Smooth muscle cell (in vitro differentiated cells): ENCODE data around the gene PUSL1. TPM values are rescaled to one million over a fixed set of nuclear protein-coding genes. Genes with fewer than 3 reads are reported as not detected.

Source experiments
- DNase-seq: peaks from one replicate; lab custom pipeline; 2025; ENCODE audit not compliant: unreplicated experiment; lab: John Stamatoyannopoulos, UW
- H2AFZ ChIP-seq: fragments of 200-600 bp; sonication (generic); 2 replicates; pipeline ENCODE4 v1.6.0; 2016; ENCODE audit warnings: antibody characterized with exemption, low read depth, mild to moderate bottlenecking
- H3F3A ChIP-seq: fragments of 200-600 bp; sonication (generic); 2 replicates; pipeline ENCODE4 v1.6.0; 2017; ENCODE audit warnings: antibody characterized with exemption, low read depth
- H3K27ac ChIP-seq: fragments of 200-600 bp; sonication (generic); 2 replicates; pipeline ENCODE4 v1.5.1; 2016; ENCODE audit warnings: low read depth, mild to moderate bottlenecking
- H3K27me3 ChIP-seq: fragments of 200-600 bp; sonication (generic); 2 replicates; pipeline ENCODE4 v1.6.1; 2016; ENCODE audit warnings: low read depth, mild to moderate bottlenecking
- H3K36me3 ChIP-seq: fragments of 200-600 bp; sonication (generic); 2 replicates; pipeline ENCODE4 v1.5.1; 2016; ENCODE audit warnings: low read depth
- H3K4me1 ChIP-seq: fragments of 200-600 bp; sonication (generic); 2 replicates; pipeline ENCODE4 v1.5.1; 2016; ENCODE audit warnings: low read depth
- H3K4me2 ChIP-seq: fragments of 200-600 bp; sonication (generic); 2 replicates; pipeline ENCODE4 v1.6.0; 2016; ENCODE audit warnings: mild to moderate bottlenecking
- H3K4me3 ChIP-seq: fragments of 200-600 bp; sonication (generic); 2 replicates; pipeline ENCODE4 v1.5.1; 2016; ENCODE audit warnings: mild to moderate bottlenecking
- H3K79me2 ChIP-seq: fragments of 200-600 bp; sonication (generic); 2 replicates; pipeline ENCODE4 v1.6.0; 2016; ENCODE audit warnings: low read depth, mild to moderate bottlenecking
- H3K9ac ChIP-seq: fragments of 200-600 bp; sonication (generic); 2 replicates; pipeline ENCODE4 v1.6.0; 2016; ENCODE audit warnings: low read depth
- H3K9me3 ChIP-seq: fragments of 200-600 bp; sonication (generic); replicated peaks from 2 replicates; pipeline ENCODE4 v1.5.1; 2016; ENCODE audit warnings: low read depth
- H4K20me1 ChIP-seq: fragments of 200-600 bp; sonication (generic); 2 replicates; pipeline ENCODE4 v1.6.0; 2016; ENCODE audit warnings: low read depth
- WGBS: methylation state at CpG from one replicate; pipeline ENCODE4 v1.1.7; 2016; ENCODE audit warnings: low lambda C conversion rate; 5-methylcytosine and 5-hydroxymethylcytosine counted together
- polyA plus RNA-seq: library from polyadenylated mRNA; unstranded; fragments of >200 nt; fragmentation: Nextera tagmentation; extraction: Ambion mirVana; gene quantifications from 2 replicates; pipeline ENCODE4 v1.2.1, GENCODE V29; 2016
- total RNA-seq: library from RNA; depleted of rRNA; stranded (reverse); fragments of >200 nt; gene quantifications from 2 replicates; pipeline ENCODE4 v1.2.3, GENCODE V29; 2014
- TF ChIP-seq, protein P1 (sequence below): fragments of 200-600 bp; sonication (generic); IDR thresholded peaks from 2 replicates; pipeline ENCODE4 v1.5.1; 2017; ENCODE audit warnings: borderline replicate concordance, mild to moderate bottlenecking, antibody characterized with exemption; ENCODE audit not compliant: insufficient read depth, poor library complexity, severe bottlenecking

The PUSL1 gene
- total and polyA plus RNA-seq, 2 experiments from 2014 or later = 16.7 to 31.4 TPM

DNA sequence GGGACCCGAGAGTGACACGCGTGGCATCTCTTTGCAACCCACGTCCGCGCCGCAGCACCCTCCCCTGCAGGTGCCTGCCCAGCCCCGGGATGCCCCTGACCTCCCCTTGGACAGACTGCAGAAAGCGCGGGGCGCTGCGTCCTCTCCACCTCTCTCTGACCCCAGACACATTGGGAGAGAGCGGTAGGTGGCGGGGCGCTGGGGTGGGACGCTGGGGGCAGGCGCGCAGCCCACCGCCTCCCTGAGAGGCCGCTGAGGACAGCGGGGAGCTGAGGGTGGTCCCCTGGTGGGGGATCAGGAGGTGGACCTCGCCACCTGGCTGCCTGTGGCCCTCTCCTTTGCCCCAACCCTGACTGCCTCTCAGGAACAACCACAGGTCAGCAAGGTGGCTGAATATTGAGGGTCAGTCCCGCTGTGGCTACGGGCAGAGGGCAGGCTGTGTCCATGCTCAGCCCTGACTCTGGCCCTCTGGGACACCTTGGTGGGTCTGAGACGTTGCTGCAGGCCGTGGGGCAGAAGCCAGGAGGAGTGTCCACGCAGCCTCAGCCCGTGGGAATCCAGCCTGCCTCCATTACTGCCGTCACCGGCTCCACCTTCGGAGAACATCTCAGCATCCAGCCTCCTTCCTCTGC lies 34.0 kb upstream of the PUSL1 start:
- H3K4me1 ChIP-seq = peaks cover 18% of the 10 kb centered on the region
- H3K9me3 ChIP-seq = no peaks in the 10 kb centered on the region
- no peak overlapping the region for H3K27ac ChIP-seq
- H3K9ac ChIP-seq = peak overlapping the region; percentile 97
- 51% methylated on average over 15 of the region's 31 CpGs for WGBS
- H4K20me1 ChIP-seq = peaks cover 38% of the 10 kb centered on the region
- peaks cover 40% of the 10 kb centered on the region for H3K79me2 ChIP-seq
- no peak for DNase-seq
- H3K4me3 ChIP-seq = peak overlapping the region; percentile 85
- no peaks in the 10 kb centered on the region for H3F3A ChIP-seq
- peak overlapping the region; percentile 75 for H2AFZ ChIP-seq
- no peaks in the 10 kb centered on the region for H3K36me3 ChIP-seq
- peak overlapping the region; percentile 98 for H3K4me2 ChIP-seq
- TF ChIP-seq, protein P1, sequence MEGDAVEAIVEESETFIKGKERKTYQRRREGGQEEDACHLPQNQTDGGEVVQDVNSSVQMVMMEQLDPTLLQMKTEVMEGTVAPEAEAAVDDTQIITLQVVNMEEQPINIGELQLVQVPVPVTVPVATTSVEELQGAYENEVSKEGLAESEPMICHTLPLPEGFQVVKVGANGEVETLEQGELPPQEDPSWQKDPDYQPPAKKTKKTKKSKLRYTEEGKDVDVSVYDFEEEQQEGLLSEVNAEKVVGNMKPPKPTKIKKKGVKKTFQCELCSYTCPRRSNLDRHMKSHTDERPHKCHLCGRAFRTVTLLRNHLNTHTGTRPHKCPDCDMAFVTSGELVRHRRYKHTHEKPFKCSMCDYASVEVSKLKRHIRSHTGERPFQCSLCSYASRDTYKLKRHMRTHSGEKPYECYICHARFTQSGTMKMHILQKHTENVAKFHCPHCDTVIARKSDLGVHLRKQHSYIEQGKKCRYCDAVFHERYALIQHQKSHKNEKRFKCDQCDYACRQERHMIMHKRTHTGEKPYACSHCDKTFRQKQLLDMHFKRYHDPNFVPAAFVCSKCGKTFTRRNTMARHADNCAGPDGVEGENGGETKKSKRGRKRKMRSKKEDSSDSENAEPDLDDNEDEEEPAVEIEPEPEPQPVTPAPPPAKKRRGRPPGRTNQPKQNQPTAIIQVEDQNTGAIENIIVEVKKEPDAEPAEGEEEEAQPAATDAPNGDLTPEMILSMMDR = no peak
- no peaks in the 10 kb centered on the region for H3K27me3 ChIP-seq

DNA sequence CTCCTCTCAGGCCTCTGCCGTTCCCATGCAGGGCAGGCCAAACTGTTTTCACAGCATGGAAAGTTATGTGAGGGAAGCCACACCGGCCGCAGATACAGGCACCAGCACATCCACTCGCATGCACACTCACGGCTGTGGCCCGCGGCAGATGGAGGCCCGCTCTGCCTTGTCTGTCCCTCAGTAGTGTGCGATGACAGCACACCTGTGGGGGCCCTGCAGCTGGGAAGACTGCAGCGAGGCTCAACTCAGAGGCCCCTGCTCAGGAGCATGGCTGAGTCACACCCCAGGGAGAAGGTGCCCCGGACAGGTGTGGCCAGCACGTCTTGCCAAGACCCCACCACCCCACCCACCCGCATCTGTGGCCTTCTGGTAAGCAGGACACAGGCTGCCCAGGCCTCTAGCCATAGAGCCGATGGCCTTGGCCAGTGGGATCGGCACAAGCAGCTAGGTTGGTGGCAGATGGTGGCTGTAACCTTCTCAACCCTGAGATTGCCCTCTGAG lies 33.4 kb upstream of the PUSL1 start:
- H3K4me2 ChIP-seq = peak overlapping the region; percentile 98
- peaks cover 18% of the 10 kb centered on the region for H3K4me1 ChIP-seq
- H3K4me3 ChIP-seq = no peak overlapping the region
- TF ChIP-seq, protein P1 = no peak
- peaks cover 32% of the 10 kb centered on the region for H4K20me1 ChIP-seq
- H3K36me3 ChIP-seq = no peaks in the 10 kb centered on the region
- peaks cover 34% of the 10 kb centered on the region for H3K79me2 ChIP-seq
- no peaks in the 10 kb centered on the region for H3K9me3 ChIP-seq
- no peak overlapping the region for H3K9ac ChIP-seq
- no peak for DNase-seq
- no peaks in the 10 kb centered on the region for H3F3A ChIP-seq
- no peaks in the 10 kb centered on the region for H3K27me3 ChIP-seq
- whole genome bisulfite sequencing = 90% methylated on average over 15 of the region's 15 CpGs
- H3K27ac ChIP-seq = no peak overlapping the region
- no peak overlapping the region for H2AFZ ChIP-seq

DNA sequence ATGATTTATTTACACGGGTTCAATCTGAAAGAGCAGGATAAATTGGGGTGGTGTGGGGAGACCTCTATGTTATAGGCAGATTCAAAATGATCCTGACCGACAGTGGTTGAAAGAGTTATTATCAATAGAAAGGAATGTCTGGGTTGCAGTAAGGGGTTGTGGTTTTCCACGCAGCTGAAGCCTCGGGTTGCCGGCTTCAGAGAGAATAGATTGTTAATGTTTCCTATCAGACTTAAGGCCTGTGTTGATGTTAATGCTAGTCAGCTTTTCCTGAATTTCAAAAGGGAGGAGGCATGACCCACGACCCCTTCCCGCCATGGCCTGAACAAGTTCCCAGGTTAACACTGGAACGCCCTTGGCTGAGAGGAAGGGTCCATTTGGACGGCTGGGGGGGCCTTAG lies 32.6 kb upstream of the PUSL1 start:
- WGBS = 67% methylated on average over 9 of the region's 9 CpGs
- H3F3A ChIP-seq = no peaks in the 10 kb centered on the region
- peak overlapping the region; percentile 15 for H3K27ac ChIP-seq
- H3K9me3 ChIP-seq = no peaks in the 10 kb centered on the region
- no peaks in the 10 kb centered on the region for H3K36me3 ChIP-seq
- peaks cover 26% of the 10 kb centered on the region for H3K79me2 ChIP-seq
- no peak overlapping the region for H3K9ac ChIP-seq
- H2AFZ ChIP-seq = no peak overlapping the region
- TF ChIP-seq, protein P1 = no peak
- no peak overlapping the region for H3K4me3 ChIP-seq
- no peak overlapping the region for H3K4me2 ChIP-seq
- peaks cover 18% of the 10 kb centered on the region for H3K4me1 ChIP-seq
- no peak for DNase-seq
- H4K20me1 ChIP-seq = peaks cover 23% of the 10 kb centered on the region
- H3K27me3 ChIP-seq = no peaks in the 10 kb centered on the region

DNA sequence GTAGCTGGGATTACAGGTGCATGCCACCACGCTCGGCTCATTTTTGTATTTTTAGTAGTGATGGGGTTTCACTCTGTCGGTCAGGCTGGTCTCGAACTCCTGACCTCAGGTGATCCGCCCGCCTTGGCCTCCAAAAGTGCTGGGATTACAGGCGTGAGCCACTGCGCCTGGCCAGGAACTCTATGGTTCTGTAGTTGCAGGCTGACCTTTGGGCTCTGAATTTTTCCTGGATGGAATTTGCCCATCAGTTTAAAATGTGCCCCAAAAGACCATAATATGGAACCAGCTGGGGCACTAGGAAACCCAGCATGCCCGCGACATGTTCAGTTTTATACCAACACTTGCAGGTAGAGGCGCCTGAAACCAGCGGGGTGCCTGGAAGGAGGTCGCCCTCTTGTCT lies 29.8 kb upstream of the PUSL1 start:
- Histone ChIP-seq H3K27ac (no peak overlapping the region), H3K9me3 (no peaks in the 10 kb centered on the region), H3K4me2 (no peak overlapping the region), H3K4me3 (no peak overlapping the region), H2AFZ (no peak overlapping the region), H3K9ac (no peak overlapping the region), H4K20me1 (no peaks in the 10 kb centered on the region), H3K4me1 (peaks cover 7% of the 10 kb centered on the region), H3K27me3 (no peaks in the 10 kb centered on the region), H3K79me2 (no peaks in the 10 kb centered on the region), H3F3A (no peaks in the 10 kb centered on the region), H3K36me3 (no peaks in the 10 kb centered on the region)
- TF ChIP-seq, protein P1 = no peak
- 91% methylated on average over 13 of the region's 13 CpGs for WGBS
- DNase-seq = no peak
